WTC11 (cell line): ENCODE data around the gene WDR82. TPM values are rescaled to one million over a fixed set of nuclear protein-coding genes. Genes with fewer than 3 reads are reported as not detected.

Experiments
- ATAC-seq: fragments of 200-7000 bp; cut with Tn5 transposase; 2 replicates; pipeline ENCODE4 v1.10.0; 2021; ENCODE audit warnings: mild to moderate bottlenecking, moderate library complexity
- Bru-seq: library from RNA; stranded (reverse); fragments of 400-500 nt; gene quantifications from one replicate; lab custom pipeline; 2021; lab: Mats Ljungman, UMichigan
- CTCF ChIA-PET: fragments of 300-600 bp; sonication (Branson Sonifier 250); formaldehyde crosslinking; loops from one replicate; lab custom pipeline; 2021; ENCODE audit warnings: antibody characterized with exemption; lab: Charles Lee
- POLR2A ChIA-PET: fragments of 350-600 bp; sonication (Branson Sonifier 250); formaldehyde crosslinking; loops from one replicate; lab custom pipeline; 2021; ENCODE audit warnings: antibody characterized with exemption; lab: Charles Lee
- DNase-seq: peaks from one replicate; pipeline ENCODE4 v3.0.0; 2021; ENCODE audit warnings: low spot score
- H3K27ac Mint-ChIP-seq: 2 replicates; pipeline ENCODE4 v1.8.0; 2021; ENCODE audit warnings: mixed read lengths
- H3K27me3 Mint-ChIP-seq: 2 replicates; pipeline ENCODE4 v1.8.0; 2021; ENCODE audit warnings: low read depth, mild to moderate bottlenecking, moderate library complexity, mixed read lengths
- H3K36me3 Mint-ChIP-seq: 2 replicates; pipeline ENCODE4 v1.8.0; 2021; ENCODE audit warnings: mixed read lengths
- H3K4me1 Mint-ChIP-seq: 2 replicates; pipeline ENCODE4 v1.8.0; 2022; ENCODE audit warnings: mixed read lengths
- H3K4me3 Mint-ChIP-seq: 2 replicates; pipeline ENCODE4 v1.8.0; 2021; ENCODE audit warnings: mild to moderate bottlenecking, moderate library complexity, mixed read lengths
- H3K9me3 Mint-ChIP-seq: 2 replicates; pipeline ENCODE4 v1.8.0; 2021; ENCODE audit warnings: mixed read lengths
- ATF6 ChIP-seq: sonication (generic); formaldehyde crosslinking; IDR thresholded peaks from 2 replicates; pipeline ENCODE4 v1.8.1; 2023; ENCODE audit warnings: mild to moderate bottlenecking, missing genetic modification reagents
- CBFB ChIP-seq: sonication (generic); formaldehyde crosslinking; IDR thresholded peaks from 2 replicates; pipeline ENCODE4 v1.8.1; 2022; ENCODE audit warnings: mild to moderate bottlenecking, low read depth, missing genetic modification reagents
- ESRRA ChIP-seq: sonication (generic); formaldehyde crosslinking; IDR thresholded peaks from 2 replicates; pipeline ENCODE4 v1.8.1; 2022; ENCODE audit warnings: mild to moderate bottlenecking, missing genetic modification reagents, borderline replicate concordance
- FOXJ3 ChIP-seq: sonication (generic); formaldehyde crosslinking; IDR thresholded peaks from 2 replicates; pipeline ENCODE4 v1.9.0; 2021; ENCODE audit warnings: missing genetic modification reagents, mild to moderate bottlenecking, borderline replicate concordance
- HMGA2 ChIP-seq: fragments of 250-450 bp; sonication (Bioruptor Pico); IDR thresholded peaks from 2 replicates; pipeline ENCODE4 v1.4.0; 2021; ENCODE audit warnings: mild to moderate bottlenecking, moderate library complexity
- NFYB ChIP-seq: sonication (generic); formaldehyde crosslinking; conservative IDR thresholded peaks from 2 replicates; pipeline ENCODE4 v1.8.0; 2022; ENCODE audit warnings: low read depth, missing genetic modification reagents
- NR2C2 ChIP-seq: sonication (generic); formaldehyde crosslinking; IDR thresholded peaks from 2 replicates; pipeline ENCODE4 v1.8.0; 2022; ENCODE audit warnings: mild to moderate bottlenecking, missing genetic modification reagents
- SMAD3 ChIP-seq: sonication (generic); formaldehyde crosslinking; IDR thresholded peaks from 2 replicates; pipeline ENCODE4 v1.8.0; 2022; ENCODE audit warnings: missing genetic modification reagents, mild to moderate bottlenecking, borderline replicate concordance
- SOX15 ChIP-seq: fragments of 250-450 bp; sonication (Bioruptor Pico); IDR thresholded peaks from 2 replicates; pipeline ENCODE4 v1.9.0; 2021; ENCODE audit warnings: mild to moderate bottlenecking
- SP1 ChIP-seq: sonication (generic); formaldehyde crosslinking; conservative IDR thresholded peaks from 2 replicates; pipeline ENCODE4 v1.8.1; 2022; ENCODE audit warnings: missing genetic modification reagents
- USF2 ChIP-seq: sonication (generic); formaldehyde crosslinking; IDR thresholded peaks from 2 replicates; pipeline ENCODE4 v1.8.1; 2023; ENCODE audit warnings: mild to moderate bottlenecking, missing genetic modification reagents, moderate library complexity
- ZNF232 ChIP-seq: sonication (generic); formaldehyde crosslinking; IDR thresholded peaks from 2 replicates; pipeline ENCODE4 v1.8.0; 2022; ENCODE audit warnings: mild to moderate bottlenecking, missing genetic modification reagents
- ZNF423 ChIP-seq: fragments of 250-450 bp; sonication (Bioruptor Pico); IDR thresholded peaks from 2 replicates; pipeline ENCODE4 v2.1.2; 2022; ENCODE audit warnings: mild to moderate bottlenecking, moderate library complexity
- long read RNA-seq, 3 experiments: library from RNA in 1 of 3; library from capped mRNA in 1 of 3; library from polyadenylated mRNA in 1 of 3; unstranded in 2 of 3; stranded (forward) in 1 of 3; transcript quantifications; one replicate each; pipeline ENCODE4 v2.0.0, GENCODE V29; 2021
- total RNA-seq: library from RNA; stranded (reverse); gene quantifications from 3 replicates; pipeline ENCODE4 v1.2.3, GENCODE V29; 2021
- TF ChIP-seq, protein P1 (sequence below): sonication (generic); formaldehyde crosslinking; conservative IDR thresholded peaks from 2 replicates; pipeline ENCODE4 v1.8.1; 2022; ENCODE audit warnings: mild to moderate bottlenecking, missing genetic modification reagents
- TF ChIP-seq, protein P2 (sequence below): sonication (generic); formaldehyde crosslinking; conservative IDR thresholded peaks from 2 replicates; pipeline ENCODE4 v1.8.1; 2023; ENCODE audit warnings: mild to moderate bottlenecking, low read depth, missing genetic modification reagents, moderate library complexity
- TF ChIP-seq, protein P3 (sequence below): fragments of 250-450 bp; sonication (Bioruptor Pico); conservative IDR thresholded peaks from 2 replicates; pipeline ENCODE4 v1.9.0; 2021; ENCODE audit warnings: mild to moderate bottlenecking
- TF ChIP-seq, protein P4 (sequence below): sonication (generic); formaldehyde crosslinking; IDR thresholded peaks from 2 replicates; pipeline ENCODE4 v1.8.1; 2023; ENCODE audit warnings: mild to moderate bottlenecking, missing genetic modification reagents, borderline replicate concordance
- TF ChIP-seq, protein P5 (sequence below): sonication (generic); formaldehyde crosslinking; IDR thresholded peaks from 2 replicates; pipeline ENCODE4 v1.8.1; 2023; ENCODE audit warnings: mild to moderate bottlenecking, moderate library complexity, missing genetic modification reagents

The WDR82 gene, protein sequence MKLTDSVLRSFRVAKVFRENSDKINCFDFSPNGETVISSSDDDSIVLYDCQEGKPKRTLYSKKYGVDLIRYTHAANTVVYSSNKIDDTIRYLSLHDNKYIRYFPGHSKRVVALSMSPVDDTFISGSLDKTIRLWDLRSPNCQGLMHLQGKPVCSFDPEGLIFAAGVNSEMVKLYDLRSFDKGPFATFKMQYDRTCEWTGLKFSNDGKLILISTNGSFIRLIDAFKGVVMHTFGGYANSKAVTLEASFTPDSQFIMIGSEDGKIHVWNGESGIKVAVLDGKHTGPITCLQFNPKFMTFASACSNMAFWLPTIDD
- 64.6 to 69.7 TPM (median 64.9 TPM) in 3 replicates for total RNA-seq
- percentile 94 among the genes with signal in this experiment for Bru-seq, nascent RNA
- long read RNA-seq, experiment 1, full-length matches to known transcripts = 73 of 131 reads
- long read RNA-seq, experiment 1, partial matches to known transcripts = 48 of 131 reads
- long read RNA-seq, experiment 1, other reads (novel, unspliced or antisense) = 10 of 131 reads
- long read RNA-seq, experiment 2, full-length matches to known transcripts = 33 of 126 reads
- long read RNA-seq, experiment 2, partial matches to known transcripts = 9 of 126 reads
- long read RNA-seq, experiment 2, other reads (novel, unspliced or antisense) = 84 of 126 reads
- long read RNA-seq, experiment 3, full-length matches to known transcripts = 4 of 7 reads
- long read RNA-seq, experiment 3, partial matches to known transcripts = 0 of 7 reads
- long read RNA-seq, experiment 3, other reads (novel, unspliced or antisense) = 3 of 7 reads

DNA sequence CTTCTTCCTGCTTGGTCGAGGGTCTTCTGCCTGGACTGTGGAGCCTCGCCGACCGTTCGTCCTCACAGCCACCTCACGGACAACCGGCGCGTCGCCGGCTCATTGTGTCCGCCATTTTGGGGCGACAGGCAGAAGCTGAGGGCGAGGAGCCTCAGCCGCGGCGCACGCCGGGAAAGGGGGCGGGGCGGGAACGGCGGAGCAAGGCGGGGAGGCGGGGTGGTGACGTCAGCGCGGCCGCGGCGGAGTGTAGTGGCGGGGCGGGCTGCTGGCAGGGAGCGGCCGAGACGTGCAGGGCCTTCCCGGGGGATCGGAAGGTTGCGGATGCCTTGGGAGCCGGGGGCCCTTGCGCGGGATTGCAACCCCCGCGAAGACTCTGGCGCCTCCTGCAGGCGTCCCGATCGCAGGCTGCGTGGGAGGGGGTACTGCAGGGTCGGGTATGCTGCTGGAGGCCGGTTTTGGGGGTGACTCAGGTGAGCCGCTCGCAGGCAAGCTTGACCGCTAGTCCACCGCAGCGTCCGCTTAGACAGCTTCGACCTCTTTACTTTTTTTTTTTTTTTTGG is at the start of gene WDR82:
TSS of gene WDR82 (minus strand) at position 140 of the 560 bp plus-strand sequence. CDS start 288 bp downstream, outside the sequence.
- POLR2A ChIA-PET = interaction anchor here (0.6 to 3.5 kb wide), 11 partner anchors 9 to 223 kb away, joined by 3 to 26 read pairs (median 4); partner anchors contain the start of genes DUSP7, GLYCTK, PPM1M and TWF2
- H3K27ac Mint-ChIP-seq = peak within 1 kb of the TSS; percentile 100
- H3K4me1 Mint-ChIP-seq = peaks cover 34% of the 10 kb centered on the region
- DNase-seq = peak; percentile 98
- CTCF ChIA-PET = interaction anchor here (0.6 to 5.0 kb wide), 26 partner anchors 9 to 274 kb away, joined by 3 to 41 read pairs (median 5); partner anchors contain the start of genes GLYCTK, POC1A and TWF2
- H3K36me3 Mint-ChIP-seq = peaks cover 20% of the 10 kb centered on the region
- no peaks in the 10 kb centered on the region for H3K27me3 Mint-ChIP-seq
- peak; percentile 93 for ATAC-seq
- H3K9me3 Mint-ChIP-seq = no peaks in the 10 kb centered on the region
- peak within 1 kb of the TSS; percentile 94 for H3K4me3 Mint-ChIP-seq
- TF ChIP-seq, protein P1, sequence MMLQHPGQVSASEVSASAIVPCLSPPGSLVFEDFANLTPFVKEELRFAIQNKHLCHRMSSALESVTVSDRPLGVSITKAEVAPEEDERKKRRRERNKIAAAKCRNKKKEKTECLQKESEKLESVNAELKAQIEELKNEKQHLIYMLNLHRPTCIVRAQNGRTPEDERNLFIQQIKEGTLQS (CRISPR knock-in tag) = no peak
- TF ChIP-seq SMAD3 (no peak), CBFB (CRISPR knock-in tag) (no peak), ZNF423 (CRISPR knock-in tag) (no peak), SP1 (CRISPR knock-in tag) (peak; percentile 91), FOXJ3 (CRISPR knock-in tag) (no peak), ATF6 (CRISPR knock-in tag) (no peak), USF2 (CRISPR knock-in tag) (no peak), SOX15 (CRISPR knock-in tag) (no peak), NFYB (CRISPR knock-in tag) (no peak; the same call in 1 of the 2 replicates), ESRRA (CRISPR knock-in tag) (no peak; the same call in 1 of the 2 replicates), ZNF232 (CRISPR knock-in tag) (peak; percentile 72; the same call in 1 of the 2 replicates), HMGA2 (CRISPR knock-in tag) (no peak), NR2C2 (CRISPR knock-in tag) (no peak)
- TF ChIP-seq, protein P2, sequence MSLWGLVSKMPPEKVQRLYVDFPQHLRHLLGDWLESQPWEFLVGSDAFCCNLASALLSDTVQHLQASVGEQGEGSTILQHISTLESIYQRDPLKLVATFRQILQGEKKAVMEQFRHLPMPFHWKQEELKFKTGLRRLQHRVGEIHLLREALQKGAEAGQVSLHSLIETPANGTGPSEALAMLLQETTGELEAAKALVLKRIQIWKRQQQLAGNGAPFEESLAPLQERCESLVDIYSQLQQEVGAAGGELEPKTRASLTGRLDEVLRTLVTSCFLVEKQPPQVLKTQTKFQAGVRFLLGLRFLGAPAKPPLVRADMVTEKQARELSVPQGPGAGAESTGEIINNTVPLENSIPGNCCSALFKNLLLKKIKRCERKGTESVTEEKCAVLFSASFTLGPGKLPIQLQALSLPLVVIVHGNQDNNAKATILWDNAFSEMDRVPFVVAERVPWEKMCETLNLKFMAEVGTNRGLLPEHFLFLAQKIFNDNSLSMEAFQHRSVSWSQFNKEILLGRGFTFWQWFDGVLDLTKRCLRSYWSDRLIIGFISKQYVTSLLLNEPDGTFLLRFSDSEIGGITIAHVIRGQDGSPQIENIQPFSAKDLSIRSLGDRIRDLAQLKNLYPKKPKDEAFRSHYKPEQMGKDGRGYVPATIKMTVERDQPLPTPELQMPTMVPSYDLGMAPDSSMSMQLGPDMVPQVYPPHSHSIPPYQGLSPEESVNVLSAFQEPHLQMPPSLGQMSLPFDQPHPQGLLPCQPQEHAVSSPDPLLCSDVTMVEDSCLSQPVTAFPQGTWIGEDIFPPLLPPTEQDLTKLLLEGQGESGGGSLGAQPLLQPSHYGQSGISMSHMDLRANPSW (CRISPR knock-in tag) = no peak
- TF ChIP-seq, protein P3, sequence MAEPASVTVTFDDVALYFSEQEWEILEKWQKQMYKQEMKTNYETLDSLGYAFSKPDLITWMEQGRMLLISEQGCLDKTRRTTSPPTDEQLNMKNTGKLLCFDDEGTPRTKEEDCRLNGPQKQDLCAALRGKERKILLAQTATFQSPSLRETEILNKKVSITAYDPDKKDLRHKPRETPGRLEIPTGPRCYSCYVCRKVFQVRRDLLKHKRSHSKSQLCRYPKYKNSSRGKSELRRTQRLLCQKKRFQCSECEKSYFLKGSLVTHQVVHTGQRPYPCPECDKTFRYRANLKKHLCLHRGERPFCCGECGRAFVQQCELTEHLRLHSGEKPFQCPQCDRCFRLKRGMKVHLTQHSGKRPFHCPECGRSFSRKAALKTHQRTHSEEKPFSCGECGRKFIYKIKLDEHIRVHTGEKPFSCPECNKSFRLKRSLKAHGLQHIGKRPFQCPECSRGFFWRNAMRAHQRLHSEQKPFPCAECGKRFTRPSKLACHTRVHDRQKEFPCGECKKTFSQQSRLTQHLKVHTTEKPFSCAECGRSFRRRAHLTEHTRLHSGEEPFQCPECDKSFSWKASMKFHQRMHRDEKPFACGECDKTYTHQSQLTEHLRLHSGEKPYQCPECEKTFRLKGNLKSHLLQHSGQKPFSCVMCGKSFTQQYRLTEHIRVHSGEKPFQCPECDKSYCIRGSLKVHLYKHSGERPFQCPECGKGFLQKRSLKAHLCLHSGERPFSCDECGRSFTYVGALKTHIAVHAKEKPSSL (CRISPR knock-in tag) = no peak
- TF ChIP-seq, protein P4, sequence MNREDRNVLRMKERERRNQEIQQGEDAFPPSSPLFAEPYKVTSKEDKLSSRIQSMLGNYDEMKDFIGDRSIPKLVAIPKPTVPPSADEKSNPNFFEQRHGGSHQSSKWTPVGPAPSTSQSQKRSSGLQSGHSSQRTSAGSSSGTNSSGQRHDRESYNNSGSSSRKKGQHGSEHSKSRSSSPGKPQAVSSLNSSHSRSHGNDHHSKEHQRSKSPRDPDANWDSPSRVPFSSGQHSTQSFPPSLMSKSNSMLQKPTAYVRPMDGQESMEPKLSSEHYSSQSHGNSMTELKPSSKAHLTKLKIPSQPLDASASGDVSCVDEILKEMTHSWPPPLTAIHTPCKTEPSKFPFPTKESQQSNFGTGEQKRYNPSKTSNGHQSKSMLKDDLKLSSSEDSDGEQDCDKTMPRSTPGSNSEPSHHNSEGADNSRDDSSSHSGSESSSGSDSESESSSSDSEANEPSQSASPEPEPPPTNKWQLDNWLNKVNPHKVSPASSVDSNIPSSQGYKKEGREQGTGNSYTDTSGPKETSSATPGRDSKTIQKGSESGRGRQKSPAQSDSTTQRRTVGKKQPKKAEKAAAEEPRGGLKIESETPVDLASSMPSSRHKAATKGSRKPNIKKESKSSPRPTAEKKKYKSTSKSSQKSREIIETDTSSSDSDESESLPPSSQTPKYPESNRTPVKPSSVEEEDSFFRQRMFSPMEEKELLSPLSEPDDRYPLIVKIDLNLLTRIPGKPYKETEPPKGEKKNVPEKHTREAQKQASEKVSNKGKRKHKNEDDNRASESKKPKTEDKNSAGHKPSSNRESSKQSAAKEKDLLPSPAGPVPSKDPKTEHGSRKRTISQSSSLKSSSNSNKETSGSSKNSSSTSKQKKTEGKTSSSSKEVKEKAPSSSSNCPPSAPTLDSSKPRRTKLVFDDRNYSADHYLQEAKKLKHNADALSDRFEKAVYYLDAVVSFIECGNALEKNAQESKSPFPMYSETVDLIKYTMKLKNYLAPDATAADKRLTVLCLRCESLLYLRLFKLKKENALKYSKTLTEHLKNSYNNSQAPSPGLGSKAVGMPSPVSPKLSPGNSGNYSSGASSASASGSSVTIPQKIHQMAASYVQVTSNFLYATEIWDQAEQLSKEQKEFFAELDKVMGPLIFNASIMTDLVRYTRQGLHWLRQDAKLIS (CRISPR knock-in tag) = no peak
- TF ChIP-seq, protein P5, sequence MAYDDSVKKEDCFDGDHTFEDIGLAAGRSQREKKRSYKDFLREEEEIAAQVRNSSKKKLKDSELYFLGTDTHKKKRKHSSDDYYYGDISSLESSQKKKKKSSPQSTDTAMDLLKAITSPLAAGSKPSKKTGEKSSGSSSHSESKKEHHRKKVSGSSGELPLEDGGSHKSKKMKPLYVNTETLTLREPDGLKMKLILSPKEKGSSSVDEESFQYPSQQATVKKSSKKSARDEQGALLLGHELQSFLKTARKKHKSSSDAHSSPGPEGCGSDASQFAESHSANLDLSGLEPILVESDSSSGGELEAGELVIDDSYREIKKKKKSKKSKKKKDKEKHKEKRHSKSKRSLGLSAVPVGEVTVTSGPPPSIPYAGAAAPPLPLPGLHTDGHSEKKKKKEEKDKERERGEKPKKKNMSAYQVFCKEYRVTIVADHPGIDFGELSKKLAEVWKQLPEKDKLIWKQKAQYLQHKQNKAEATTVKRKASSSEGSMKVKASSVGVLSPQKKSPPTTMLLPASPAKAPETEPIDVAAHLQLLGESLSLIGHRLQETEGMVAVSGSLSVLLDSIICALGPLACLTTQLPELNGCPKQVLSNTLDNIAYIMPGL (CRISPR knock-in tag) = peak; percentile 55
